Activated T-helper 2 cell treated with anti-CD3 and anti-CD28 coated beads, Interferon-gamma antibody, Interleukin-2, Interleukin-4, amounts not matched to agents 10 μg/mL and 5 μg/mL and 100 μg/mL, durations not matched to agents 14 hours and 24 hours and 36 hours (primary cell): ENCODE results near the gene AMZ1. TPM values are rescaled to one million over a fixed set of nuclear protein-coding genes. Genes with fewer than 3 reads are reported as not detected.

Experiments
- DNase-seq: peaks from one replicate; pipeline ENCODE4 v3.0.0; 2021; ENCODE audit warnings: low spot score
- H3K27ac Mint-ChIP-seq: one replicate; pipeline ENCODE4 v1.8.0; 2021; ENCODE audit warnings: mixed read lengths
- H3K27me3 Mint-ChIP-seq: one replicate; pipeline ENCODE4 v1.8.0; 2021; ENCODE audit warnings: low read depth, mixed read lengths
- H3K36me3 Mint-ChIP-seq: one replicate; pipeline ENCODE4 v1.8.0; 2021; ENCODE audit warnings: low read depth, mixed read lengths
- H3K4me1 Mint-ChIP-seq: one replicate; pipeline ENCODE4 v1.8.0; 2021; ENCODE audit warnings: low read depth, mixed read lengths
- H3K4me3 Mint-ChIP-seq: one replicate; pipeline ENCODE4 v1.8.0; 2021; ENCODE audit warnings: low read depth, mild to moderate bottlenecking, moderate library complexity, mixed read lengths
- H3K9me3 Mint-ChIP-seq: one replicate; pipeline ENCODE4 v1.8.0; 2021; ENCODE audit warnings: mixed read lengths
- intact Hi-C: fragments of 100-400 bp; cut with micrococcal nuclease; formaldehyde crosslinking; loops from one replicate; pipeline ENCODE4 v1.15.1; 2023
- total RNA-seq: library from RNA; stranded (reverse); gene quantifications from 2 replicates; pipeline ENCODE4 v1.2.3, GENCODE V29; 2022

Gene AMZ1
- total RNA-seq, 1 donor from 2014 or later: 0.07 TPM

- intact Hi-C loops: no loop called here
- H3K27ac Mint-ChIP-seq: no peak overlapping the region
- H3K27me3 Mint-ChIP-seq: no peaks in the 10 kb centered on the region
- H3K36me3 Mint-ChIP-seq: peaks cover 43% of the 10 kb centered on the region
- H3K4me1 Mint-ChIP-seq: peaks cover 43% of the 10 kb centered on the region
- H3K4me3 Mint-ChIP-seq: no peak overlapping the region
- H3K9me3 Mint-ChIP-seq: peaks cover 10% of the 10 kb centered on the region
- DNase-seq: no peak
Observed at GRCh38 chr7:2754086-2754485, 66.1 kb downstream of the AMZ1 start.

DNA sequence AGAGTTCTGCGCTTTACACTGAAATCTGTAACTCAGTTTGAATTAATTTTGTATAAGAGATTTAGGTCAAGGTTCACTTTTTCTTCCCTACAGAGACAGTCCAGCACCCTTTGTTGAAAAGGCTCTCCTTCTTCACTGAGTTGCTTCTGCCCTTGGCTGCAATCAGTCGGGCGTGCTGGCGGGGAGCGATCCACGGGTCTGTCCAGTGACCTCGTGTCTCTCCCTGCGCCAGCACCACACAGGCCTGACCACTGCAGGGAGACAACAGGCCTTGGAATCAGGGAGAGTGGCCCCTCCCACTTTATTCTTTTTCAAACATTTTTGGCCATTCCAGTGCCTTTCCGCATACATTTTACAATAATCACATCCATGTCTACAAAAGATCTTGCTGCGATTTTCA, 66.9 kb downstream of the AMZ1 start:
- H3K27ac Mint-ChIP-seq: no peak overlapping the region
- peaks cover 50% of the 10 kb centered on the region for H3K4me1 Mint-ChIP-seq
- peaks cover 47% of the 10 kb centered on the region for H3K36me3 Mint-ChIP-seq
- no peak overlapping the region for H3K4me3 Mint-ChIP-seq
- peaks cover 10% of the 10 kb centered on the region for H3K9me3 Mint-ChIP-seq
- intact Hi-C loops: loop anchor here (5.0 kb wide), 1 partner anchor 87 kb away; the partner anchor contains the start of gene GNA12
- no peak for DNase-seq
- no peaks in the 10 kb centered on the region for H3K27me3 Mint-ChIP-seq

GRCh38 chr7:2755531-2755930, 67.5 kb downstream of the AMZ1 start:
- H3K27me3 Mint-ChIP-seq: no peaks in the 10 kb centered on the region
- no peak overlapping the region for H3K4me3 Mint-ChIP-seq
- H3K4me1 Mint-ChIP-seq: peaks cover 55% of the 10 kb centered on the region
- DNase-seq: no peak
- intact Hi-C loops: loop anchor here (5.0 kb wide), 1 partner anchor 87 kb away; the partner anchor contains the start of gene GNA12
- H3K27ac Mint-ChIP-seq: no peak overlapping the region
- H3K36me3 Mint-ChIP-seq: peaks cover 49% of the 10 kb centered on the region
- H3K9me3 Mint-ChIP-seq: peaks cover 10% of the 10 kb centered on the region

DNA sequence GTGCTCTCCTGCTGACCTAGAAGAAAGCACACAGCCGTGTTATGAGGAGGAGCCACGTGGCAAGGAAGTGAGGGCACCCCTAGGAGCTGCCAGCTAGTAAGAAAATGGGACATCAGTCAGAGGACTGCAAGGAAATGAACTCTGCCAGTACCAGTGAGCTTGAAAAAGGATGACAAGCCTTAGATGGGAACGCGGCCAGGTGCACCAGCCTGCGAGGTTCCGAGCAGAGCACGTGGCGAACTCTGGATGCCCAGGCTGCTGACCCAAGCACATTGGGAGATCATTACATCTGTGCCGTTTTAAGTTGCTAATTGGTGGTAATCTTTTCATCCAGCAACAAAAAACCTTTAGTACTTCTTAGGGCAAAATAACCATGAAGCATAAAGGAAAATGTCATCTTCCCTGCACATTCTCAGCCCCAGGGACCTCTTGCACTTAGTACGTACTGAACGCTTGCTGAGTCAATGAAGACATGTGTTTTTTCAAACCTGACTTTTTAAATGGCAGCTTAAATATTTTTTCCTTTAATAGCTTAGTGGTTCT, 69.4 kb downstream of the AMZ1 start:
- peaks cover 52% of the 10 kb centered on the region for H3K4me1 Mint-ChIP-seq
- DNase-seq: no peak
- peak overlapping the region; percentile 97 for H3K27ac Mint-ChIP-seq
- no peaks in the 10 kb centered on the region for H3K27me3 Mint-ChIP-seq
- peaks cover 53% of the 10 kb centered on the region for H3K36me3 Mint-ChIP-seq
- peaks cover 10% of the 10 kb centered on the region for H3K9me3 Mint-ChIP-seq
- H3K4me3 Mint-ChIP-seq: peak overlapping the region; percentile 71
- intact Hi-C loops: loop anchor here (5.0 kb wide), 1 partner anchor 85 kb away; the partner anchor contains the start of gene GNA12

DNA sequence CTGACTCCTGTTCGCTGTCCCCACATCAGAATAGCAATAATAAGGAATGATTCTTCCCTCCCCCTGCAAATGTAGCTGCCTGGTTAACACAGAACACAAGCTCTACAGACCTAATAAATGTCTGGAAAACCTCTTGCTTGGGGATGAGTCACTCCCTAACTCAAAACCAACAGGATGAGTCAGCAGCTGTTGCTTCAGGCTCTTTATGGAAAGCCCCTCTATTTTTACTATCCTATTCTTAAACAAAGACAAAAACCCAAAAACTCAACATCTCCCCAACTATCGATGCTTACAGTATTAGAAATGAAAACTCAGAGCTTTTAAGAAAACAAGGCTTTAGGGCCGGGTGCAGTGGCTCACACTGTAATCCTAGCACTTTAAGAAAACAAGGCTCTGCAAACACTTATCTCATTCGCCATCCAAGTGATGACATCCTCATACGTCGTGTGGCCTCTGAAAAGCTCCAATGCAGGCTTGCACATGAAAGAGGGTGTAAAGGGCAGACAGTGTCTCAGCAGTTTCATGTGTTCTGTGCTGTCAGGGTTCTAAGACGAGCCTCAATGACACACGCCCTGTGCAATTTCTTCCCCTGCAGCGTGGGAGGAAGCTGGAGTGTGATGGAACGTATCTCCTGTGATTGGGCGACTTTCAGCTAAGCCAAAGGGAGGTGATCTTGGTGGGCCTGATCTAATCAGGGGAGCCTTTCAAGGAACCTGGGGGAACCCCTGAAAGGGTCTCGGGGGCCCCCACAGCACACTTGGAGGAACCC, 70.1 kb downstream of the AMZ1 start:
- DNase-seq: peak; percentile 63
- H3K4me3 Mint-ChIP-seq: peak overlapping the region; percentile 71
- H3K27ac Mint-ChIP-seq: peak overlapping the region; percentile 97
- peaks cover 10% of the 10 kb centered on the region for H3K9me3 Mint-ChIP-seq
- peaks cover 50% of the 10 kb centered on the region for H3K4me1 Mint-ChIP-seq
- peaks cover 53% of the 10 kb centered on the region for H3K36me3 Mint-ChIP-seq
- intact Hi-C loops: loop anchor here (1.0 to 5.0 kb wide), 3 partner anchors 15 to 84 kb away; partner anchors contain the start of gene GNA12
- H3K27me3 Mint-ChIP-seq: no peaks in the 10 kb centered on the region

GRCh38 chr7:2758673-2759616, 70.9 kb downstream of the AMZ1 start:
- Mint-ChIP-seq H3K27me3 (no peaks in the 10 kb centered on the region), H3K4me3 (peak overlapping the region; percentile 71), H3K4me1 (peaks cover 50% of the 10 kb centered on the region), H3K9me3 (peaks cover 10% of the 10 kb centered on the region), H3K27ac (peak overlapping the region; percentile 97), H3K36me3 (peaks cover 53% of the 10 kb centered on the region)
- intact Hi-C loops: loop anchor here (1.0 to 5.0 kb wide), 3 partner anchors 14 to 83 kb away; partner anchors contain the start of gene GNA12
- DNase-seq: no peak

DNA sequence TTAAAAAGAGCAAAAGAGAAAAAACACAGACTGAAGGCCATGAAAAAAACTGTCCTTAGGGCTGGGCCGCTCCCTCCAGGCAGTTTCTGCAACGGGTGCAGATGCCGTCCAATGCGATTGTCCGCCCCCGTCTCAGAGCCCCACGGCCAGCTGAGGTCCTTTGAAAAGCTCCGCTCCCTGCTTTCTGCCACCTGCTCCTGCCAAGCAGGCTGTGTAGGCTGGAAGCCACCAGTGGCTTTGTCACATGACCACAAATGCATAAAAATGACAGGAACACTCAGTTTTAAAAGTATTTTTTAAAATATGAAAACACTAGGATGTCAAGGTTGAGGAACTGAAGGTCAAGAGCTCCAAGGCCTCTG, 71.7 kb downstream of the AMZ1 start:
- H3K36me3 Mint-ChIP-seq: peaks cover 46% of the 10 kb centered on the region
- H3K27ac Mint-ChIP-seq: peak overlapping the region; percentile 72
- no peak for DNase-seq
- peaks cover 50% of the 10 kb centered on the region for H3K4me1 Mint-ChIP-seq
- intact Hi-C loops: loop anchor here (5.0 kb wide), 1 partner anchor 83 kb away; the partner anchor contains the start of gene GNA12
- no peaks in the 10 kb centered on the region for H3K27me3 Mint-ChIP-seq
- H3K4me3 Mint-ChIP-seq: no peak overlapping the region
- H3K9me3 Mint-ChIP-seq: peaks cover 10% of the 10 kb centered on the region

- DNase-seq: no peak
- Mint-ChIP-seq H3K27ac (peak overlapping the region; percentile 72), H3K4me1 (peaks cover 48% of the 10 kb centered on the region), H3K4me3 (no peak overlapping the region), H3K27me3 (no peaks in the 10 kb centered on the region), H3K9me3 (peaks cover 6% of the 10 kb centered on the region), H3K36me3 (peaks cover 40% of the 10 kb centered on the region)
- intact Hi-C loops: no loop called here
Observed at GRCh38 chr7:2760098-2760889, 72.3 kb downstream of the AMZ1 start.

- Mint-ChIP-seq H3K4me3 (no peak overlapping the region), H3K4me1 (peaks cover 43% of the 10 kb centered on the region), H3K27me3 (no peaks in the 10 kb centered on the region), H3K36me3 (peaks cover 34% of the 10 kb centered on the region), H3K27ac (no peak overlapping the region), H3K9me3 (no peaks in the 10 kb centered on the region)
- intact Hi-C loops: no loop called here
- no peak for DNase-seq
Observed at GRCh38 chr7:2761131-2761624, 73.2 kb downstream of the AMZ1 start.

- H3K27me3 Mint-ChIP-seq: no peaks in the 10 kb centered on the region
- no peak for DNase-seq
Observed at GRCh38 chr7:2761801-2762497, 73.9 kb downstream of the AMZ1 start.

DNA sequence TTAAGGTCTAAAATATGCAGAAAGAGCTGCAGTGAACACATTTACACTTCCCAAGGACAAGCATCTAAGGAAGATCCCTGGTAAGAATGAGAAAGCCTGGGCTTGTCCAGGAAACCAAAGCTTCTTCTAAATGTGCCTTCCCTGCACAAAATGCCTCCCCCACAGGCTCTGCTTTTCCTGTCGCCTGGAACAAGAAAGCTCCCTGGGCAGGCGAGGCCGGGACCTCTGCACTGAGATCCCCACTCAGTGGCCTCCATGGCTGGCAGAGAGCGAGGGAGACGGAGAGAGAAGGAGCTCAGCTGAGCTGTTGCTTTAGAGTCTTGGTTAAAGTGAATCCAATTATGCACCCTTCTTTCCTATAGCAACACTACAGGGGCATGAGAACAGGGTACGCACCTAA, 75.6 kb downstream of the AMZ1 start:
- no peak overlapping the region for H3K27ac Mint-ChIP-seq

More at GRCh38 chr7:2761801-2762497, 73.9 kb downstream of the AMZ1 start:
- H3K36me3 Mint-ChIP-seq: peaks cover 27% of the 10 kb centered on the region
- no peaks in the 10 kb centered on the region for H3K9me3 Mint-ChIP-seq
- intact Hi-C loops: no loop called here
- H3K4me1 Mint-ChIP-seq: peaks cover 37% of the 10 kb centered on the region
- H3K4me3 Mint-ChIP-seq: no peak overlapping the region
- H3K27ac Mint-ChIP-seq: no peak overlapping the region

More for the DNA sequence above, 75.6 kb downstream of the AMZ1 start:
- no peak overlapping the region for H3K4me3 Mint-ChIP-seq
- no peaks in the 10 kb centered on the region for H3K27me3 Mint-ChIP-seq
- intact Hi-C loops: no loop called here
- H3K9me3 Mint-ChIP-seq: no peaks in the 10 kb centered on the region
- peaks cover 20% of the 10 kb centered on the region for H3K36me3 Mint-ChIP-seq
- H3K4me1 Mint-ChIP-seq: peaks cover 23% of the 10 kb centered on the region
- DNase-seq: no peak
